Stomach (tissue), 4 donors: Measurements from ENCODE around the gene RPL39L.

Experiments used
- CTCF ChIP-seq, 7 experiments: fragments of 450-650 bp in 4 of 7; fragments of 200-600 bp in 3 of 7; sonication (generic) in 3 of 7; IDR thresholded peaks; one replicate each; pipeline ENCODE4 v1.5.1; 2016 to 2019; ENCODE audit warnings: antibody characterized with exemption in 7 of 7, control low read depth in 2 of 7, mild to moderate bottlenecking in 1 of 7
- EP300 ChIP-seq: sonication (generic); formaldehyde crosslinking; IDR thresholded peaks from one replicate; pipeline ENCODE4 v1.6.1; 2017; ENCODE audit warnings: antibody characterized with exemption
- POLR2A ChIP-seq, 4 donors: fragments of 450-650 bp; IDR thresholded peaks; one replicate each; pipeline ENCODE4 v1.6.1; 2016; ENCODE audit warnings: antibody characterized with exemption in 4 of 4, control low read depth in 2 of 4, mild to moderate bottlenecking in 1 of 4, moderate library complexity in 1 of 4
- POLR2AphosphoS5 ChIP-seq, 3 donors: sonication (generic); formaldehyde crosslinking; IDR thresholded peaks; one replicate each; pipeline ENCODE4 v1.6.1; 2016; ENCODE audit warnings: antibody characterized with exemption in 3 of 3

- TF ChIP-seq POLR2AphosphoS5 (IDR thresholded peaks at IDR 0.05) (no peak), CTCF (IDR thresholded peaks at IDR 0.05) (no peak), POLR2A (IDR thresholded peaks at IDR 0.05) (no peak), EP300 (no peak)
These were observed 54.2 kb downstream of the RPL39L start for GRCh38 chr3:187085021-187085666.
